NCI-H2107 treated with DMSO at 0.1 percent for 48 hours (cell line): Measurements from ENCODE around the gene ACYP2.
A peak's percentile ranks its signal among the peaks of the same experiment; 100 is the strongest.
"Not testable (repeated sequence)": the region's sequence is repeated elsewhere in the genome, so short reads cannot be mapped to it uniquely, and the experiment has no call there.

Source experiments
- DNase-seq: peaks from one replicate; lab custom pipeline; 2025; ENCODE audit not compliant: unreplicated experiment; lab: John Stamatoyannopoulos, UW

ACYP2 gene

DNA sequence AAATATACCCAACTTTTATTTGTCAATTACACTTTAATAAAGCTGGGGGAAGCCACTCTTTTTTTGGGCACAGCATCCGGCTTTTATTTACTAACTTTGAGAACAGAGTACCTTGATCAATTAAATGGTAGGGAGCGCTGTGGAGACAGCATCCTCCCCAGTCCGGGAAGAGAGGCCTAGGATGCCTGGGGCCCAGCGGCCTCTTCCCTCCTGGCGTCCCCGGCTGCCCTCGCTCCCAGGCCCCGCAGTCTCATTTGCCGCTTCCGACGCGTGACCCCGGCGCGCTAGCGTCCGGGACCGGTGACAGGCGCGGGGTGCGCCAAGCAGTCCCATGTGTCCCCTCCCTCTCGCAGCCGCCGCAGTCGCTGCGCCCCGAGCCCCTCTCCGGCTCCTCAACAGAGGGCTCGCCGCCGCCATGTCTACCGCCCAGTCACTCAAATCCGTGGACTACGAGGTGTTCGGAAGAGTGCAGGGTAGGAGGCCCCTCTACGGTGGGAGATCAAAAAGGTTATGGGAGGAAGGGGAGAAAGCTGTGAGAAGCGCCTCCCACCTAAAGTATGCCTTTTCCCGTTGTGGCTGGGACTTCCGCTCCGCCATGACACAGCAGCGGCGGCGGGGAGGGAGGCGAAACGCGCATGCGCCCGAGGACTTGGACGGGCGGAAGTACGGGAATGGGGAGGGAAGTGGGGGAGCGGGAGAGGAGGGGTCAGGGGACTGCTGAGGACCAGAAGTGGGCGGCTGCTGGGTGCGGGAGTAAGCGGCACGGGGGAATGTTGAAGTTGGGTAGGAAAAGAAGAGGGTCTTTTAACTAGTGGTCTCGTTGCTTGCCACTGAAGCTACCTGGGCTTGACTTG is at the start of gene ACYP2:
Gene ACYP2, plus strand, starts transcription at position 332 of the 854 bp plus-strand sequence.
- DNase-seq, result peak; percentile 92

DNA sequence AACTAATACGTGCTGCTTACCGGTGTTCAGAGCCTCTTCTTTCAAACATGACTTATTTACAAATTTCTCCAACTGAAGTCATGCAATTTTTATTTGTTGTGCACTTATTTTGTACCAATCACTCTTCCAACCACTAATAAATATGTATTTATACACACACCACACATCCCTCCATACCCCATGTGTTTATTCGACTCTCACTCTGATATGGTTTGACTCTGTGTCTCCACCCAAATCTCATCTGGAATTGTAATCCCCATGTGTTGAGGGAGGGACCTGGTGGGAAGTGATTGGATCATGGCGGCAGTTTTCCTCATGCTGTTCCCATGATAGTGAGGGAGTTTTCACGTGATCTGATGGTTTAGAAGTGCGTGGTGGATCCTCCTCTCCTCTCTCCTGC is 49.5 kb upstream of the ACYP2 start:
- DNase-seq, result no peak

DNA sequence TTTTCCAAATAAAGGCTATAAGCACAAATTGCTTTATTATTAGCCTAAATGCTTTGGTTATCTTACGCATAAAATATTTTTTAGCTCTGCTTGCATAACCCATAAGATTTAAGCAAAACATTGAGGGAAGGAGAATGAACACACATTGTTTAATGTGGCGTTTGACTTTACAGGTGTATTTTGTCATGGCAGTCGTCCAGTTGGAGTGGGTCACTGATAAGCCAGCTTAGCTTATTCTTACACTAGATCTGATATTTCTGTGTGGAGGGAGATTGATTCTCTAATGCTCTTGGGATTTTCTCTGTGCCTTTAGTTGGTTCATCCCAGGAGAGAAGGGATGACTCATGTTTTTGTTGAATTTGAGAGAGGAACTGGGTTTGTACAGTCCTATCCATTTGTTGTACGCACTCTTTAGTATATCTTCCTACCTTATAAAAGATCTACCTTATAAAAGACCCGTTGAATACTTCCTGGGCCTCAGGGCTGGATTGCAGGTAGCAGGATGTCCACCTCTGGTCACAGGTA is 47.5 kb upstream of the ACYP2 start:
- no peak for DNase-seq

DNA sequence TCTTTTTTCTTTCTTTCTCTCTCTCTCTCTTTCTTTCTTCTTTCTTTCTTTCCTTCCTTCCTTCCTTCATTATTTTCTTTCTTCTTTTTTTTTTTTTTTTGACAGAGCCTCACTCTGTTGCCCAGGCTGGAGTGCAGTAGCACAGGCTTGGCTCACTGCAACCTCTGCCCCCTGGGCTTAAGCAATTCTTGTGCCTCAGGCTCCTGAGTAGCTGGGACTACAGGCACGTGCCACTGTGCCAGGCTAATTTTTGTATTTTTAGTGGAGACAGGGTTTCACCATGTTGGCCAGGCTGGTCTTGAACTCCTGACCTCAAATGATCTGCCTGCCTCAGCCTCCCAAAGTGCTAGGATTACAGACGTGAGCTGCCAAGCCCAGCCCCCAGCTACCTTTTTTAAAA is 42.9 kb upstream of the ACYP2 start:
- not testable (repeated sequence) for DNase-seq

DNA sequence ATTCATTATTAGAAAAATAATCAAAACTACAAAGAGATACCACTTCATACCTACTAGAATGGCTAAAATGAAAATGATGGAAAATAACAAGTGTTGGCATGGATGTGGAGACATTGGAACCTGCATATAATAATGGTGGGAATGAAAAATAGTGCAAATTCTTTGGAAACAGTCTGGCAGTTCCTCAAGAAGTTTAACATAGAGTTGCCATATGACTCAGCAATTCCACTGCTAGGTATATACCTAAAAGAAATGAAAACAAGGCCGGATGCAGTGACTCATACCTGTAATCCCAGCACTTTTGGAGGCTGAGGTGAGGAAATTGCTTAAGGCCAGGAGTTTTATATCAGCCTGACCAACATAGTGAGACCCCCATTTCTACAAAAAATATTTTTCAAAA is 41.6 kb upstream of the ACYP2 start:
- DNase-seq, result no peak

DNA sequence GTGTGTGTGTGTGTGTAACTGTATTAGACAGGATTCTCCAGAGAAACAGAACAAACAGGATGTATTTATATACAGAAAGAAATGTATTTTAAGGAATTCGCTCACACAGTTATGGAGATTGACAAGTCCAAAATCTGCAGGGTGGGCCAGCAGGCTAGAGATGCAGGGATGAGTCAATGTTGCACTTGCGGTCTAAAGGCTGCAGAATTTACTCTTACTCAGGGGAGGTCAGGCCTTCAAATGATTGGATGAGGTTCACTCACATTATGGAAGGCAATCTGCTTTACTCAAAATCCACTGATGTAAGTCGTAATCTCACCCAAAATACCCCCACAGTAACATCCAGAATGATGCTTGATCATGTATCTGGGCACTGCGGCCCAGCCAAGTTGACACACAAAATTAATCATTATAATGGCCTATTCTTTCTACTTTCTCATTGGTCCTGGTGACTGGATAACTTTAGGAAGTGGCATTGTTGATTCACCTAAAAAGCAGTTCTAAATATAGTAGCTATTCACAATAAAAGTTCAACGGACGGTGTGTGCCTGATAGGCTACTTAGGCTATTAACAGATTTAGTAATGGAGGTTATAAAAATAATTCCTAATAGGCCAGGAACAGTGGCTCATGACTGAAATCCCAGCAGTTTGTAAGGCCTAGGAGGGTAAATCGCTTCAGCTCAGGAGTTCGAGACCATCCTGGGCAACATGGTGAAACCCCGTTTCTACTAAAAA is 40.6 kb upstream of the ACYP2 start:
- no peak for DNase-seq

DNA sequence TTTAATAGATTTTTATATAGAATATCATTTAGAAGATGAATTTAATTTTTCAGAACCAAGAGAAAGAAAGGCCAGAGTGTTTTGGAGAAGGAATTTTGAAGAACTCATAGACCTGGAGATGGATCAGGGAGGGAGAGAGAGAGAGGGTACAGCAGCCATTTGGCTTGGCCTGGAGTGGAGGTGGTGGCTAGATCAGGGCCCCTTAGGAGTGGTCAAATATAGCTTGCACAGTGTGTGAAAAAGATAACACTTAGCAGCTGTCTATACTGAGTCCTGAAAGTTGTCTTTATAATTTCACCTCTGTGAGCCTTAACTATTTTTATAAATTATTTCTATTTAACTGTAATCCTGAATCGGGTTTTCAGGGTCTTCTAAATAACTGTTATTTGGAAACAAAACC is 38.8 kb upstream of the ACYP2 start:
- no peak for DNase-seq

DNA sequence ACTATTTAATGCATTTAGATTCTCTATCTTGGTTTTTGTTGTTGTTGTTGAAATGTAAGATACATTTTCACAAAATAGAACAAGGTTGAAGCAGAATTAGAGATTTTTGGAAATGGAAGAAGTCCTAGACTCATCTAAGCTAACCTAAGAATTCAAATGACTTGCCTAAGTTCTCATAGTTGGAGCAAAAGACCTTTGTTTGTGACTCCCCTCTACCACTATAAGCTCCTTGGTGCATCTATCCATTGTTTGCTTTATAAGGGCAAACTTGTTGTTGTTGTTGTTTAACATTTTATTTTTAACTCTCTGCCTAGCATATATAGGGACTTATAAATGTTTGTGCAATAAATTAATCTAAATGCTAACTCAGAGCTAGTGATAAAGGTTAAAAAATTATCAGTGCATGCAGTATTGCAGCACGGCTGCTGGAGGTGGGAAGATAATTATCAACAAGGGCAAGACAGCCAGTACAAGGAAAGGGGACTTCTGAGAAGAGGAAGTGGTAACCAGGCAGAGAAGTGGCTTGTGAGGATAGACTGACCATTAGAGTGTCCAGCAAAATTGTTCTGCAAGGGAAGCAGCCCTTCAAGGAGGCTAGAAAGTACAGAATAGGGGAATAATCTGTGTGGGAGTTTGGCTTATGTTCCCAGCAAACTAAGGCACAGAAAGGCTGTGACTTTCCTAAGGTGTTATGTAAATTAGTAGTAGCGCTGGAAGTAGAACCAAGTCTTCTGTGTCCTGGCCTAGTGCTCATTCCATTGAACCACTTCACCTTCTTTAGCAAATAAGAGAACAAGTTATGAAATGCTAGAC is 38.1 kb upstream of the ACYP2 start:
- DNase-seq, result no peak

DNA sequence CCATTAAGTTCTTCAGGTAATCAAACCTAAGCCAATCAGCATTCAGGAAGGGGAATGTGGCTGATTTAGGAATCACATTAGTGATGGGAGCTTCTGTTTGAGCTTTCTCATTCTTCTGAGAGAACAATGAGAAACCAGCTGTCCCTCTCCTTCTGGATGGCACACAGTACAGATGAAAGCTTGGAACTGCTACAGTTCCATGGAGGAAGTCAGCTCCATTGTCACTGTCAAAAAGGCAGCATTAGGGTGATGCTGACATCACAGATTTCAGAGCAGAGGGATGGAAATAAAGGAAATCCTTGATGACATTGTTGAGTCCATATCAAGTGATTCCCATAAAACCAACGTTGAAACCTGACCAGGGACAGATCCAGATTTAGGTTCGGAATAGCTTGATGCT is 36.1 kb upstream of the ACYP2 start:
- DNase-seq, result no peak

DNA sequence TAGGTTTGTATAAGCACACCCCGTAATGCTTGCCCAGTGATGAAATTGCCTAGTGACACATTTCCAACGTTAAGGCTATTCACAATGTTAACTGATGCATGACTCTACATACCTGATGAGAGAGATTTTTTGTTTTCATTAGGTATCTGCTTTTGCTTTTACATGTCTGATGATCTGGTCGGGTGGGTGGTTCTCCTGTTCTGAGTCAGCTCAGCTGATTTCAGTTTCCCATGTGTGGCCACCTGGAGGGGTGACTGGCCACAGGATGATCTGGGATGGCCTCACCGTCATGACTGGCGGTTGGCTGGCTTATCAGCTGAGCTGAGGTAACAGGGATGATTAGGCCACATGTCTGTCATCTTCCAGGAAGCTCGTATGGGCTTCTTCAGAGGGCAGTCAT is 33.8 kb upstream of the ACYP2 start:
- DNase-seq, result no peak

DNA sequence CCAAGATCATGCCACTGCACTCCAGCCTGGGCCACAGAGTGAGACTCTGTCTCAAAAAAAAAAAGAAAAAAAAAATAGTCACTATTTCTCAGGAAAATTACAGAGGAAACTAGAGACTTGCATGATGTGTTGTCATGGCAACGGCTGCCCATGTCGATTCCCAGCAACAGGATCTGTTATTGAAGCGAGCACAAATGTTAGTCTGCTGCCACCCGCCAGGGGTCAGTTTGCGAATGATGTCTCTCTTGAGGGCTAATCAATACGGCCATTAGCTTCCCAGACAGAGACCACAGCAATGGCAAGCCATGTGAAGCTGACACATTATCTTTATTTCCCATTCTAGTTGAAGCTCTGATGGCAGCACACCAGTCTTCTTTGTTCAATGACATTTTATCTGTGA is 32.4 kb upstream of the ACYP2 start:
- no peak for DNase-seq

DNA sequence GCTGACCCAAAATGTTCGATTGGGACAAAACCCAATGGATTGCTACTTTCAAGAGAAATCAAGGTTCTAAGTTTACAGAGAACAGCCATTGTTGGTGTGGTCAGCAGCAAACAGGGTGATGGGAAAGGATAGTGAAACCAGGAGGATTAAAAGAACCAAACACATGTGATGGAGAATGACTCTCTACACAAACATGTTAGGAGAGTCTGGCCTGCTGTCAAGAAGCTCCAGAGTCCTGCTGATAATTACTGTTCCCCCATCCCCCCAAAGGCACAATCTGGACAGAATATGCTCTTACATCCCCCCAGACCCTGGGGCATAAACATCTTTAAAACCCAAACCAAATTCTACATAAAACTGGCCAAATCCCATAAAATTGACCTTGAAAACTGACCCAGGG is 32.0 kb upstream of the ACYP2 start:
- no peak for DNase-seq

DNA sequence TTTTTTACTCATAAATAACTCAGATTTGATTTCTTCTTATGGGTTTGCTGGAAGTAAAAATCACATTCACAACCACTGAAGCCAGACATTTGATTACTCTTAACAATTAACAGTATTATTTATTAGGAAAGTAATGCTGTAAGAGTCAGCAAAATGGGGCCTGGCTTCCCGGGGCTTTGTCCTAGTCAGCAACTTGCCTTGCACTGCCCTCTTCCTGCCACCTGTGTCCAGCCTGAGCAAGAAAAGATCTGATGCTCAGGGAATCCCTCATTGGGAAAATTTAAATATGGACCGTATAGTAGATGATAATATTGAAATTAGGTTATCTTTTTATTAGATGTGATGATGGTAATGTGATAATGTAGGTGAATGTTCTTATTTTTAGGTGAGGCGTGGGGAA is 30.8 kb upstream of the ACYP2 start:
- DNase-seq, result no peak

DNA sequence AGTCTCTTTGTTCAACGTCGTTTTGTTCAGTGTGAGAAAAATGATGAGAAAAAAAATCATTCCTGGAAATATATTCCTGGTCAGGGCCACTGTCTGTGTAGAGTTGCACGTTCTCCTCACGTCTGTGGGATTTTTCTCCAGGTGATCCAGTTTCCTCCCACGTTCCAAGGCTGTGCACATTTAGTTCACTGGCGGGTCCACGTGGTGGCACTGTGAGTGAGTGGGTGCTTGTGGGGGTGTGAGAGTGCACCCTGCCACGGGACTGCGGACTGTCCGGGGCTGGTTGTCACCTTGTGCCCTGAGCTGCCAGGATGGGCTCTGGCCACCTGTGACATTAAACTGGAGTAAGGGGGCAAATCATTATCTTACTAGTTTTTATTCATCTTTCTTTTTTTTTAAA is 30.3 kb upstream of the ACYP2 start:
- no peak for DNase-seq

DNA sequence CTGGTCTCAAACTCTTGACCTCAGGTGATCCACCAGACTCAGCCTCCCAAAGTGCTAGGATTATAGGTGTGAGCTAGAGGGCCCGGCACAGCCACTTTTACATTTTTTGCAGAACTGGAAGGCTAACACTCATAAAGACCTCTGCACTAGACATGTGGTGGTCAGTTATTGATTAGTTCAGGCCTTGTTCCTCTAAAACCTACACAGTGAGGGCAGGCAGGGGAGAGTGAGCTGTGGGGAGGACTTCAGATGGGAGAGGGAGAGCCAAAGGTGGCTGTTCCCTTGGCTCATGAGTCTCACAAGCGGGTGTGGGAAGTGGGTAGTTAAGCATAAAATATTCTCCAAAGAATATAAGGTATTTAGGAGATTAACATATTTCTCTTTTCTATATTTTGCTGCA is 29.3 kb upstream of the ACYP2 start:
- DNase-seq, result no peak

DNA sequence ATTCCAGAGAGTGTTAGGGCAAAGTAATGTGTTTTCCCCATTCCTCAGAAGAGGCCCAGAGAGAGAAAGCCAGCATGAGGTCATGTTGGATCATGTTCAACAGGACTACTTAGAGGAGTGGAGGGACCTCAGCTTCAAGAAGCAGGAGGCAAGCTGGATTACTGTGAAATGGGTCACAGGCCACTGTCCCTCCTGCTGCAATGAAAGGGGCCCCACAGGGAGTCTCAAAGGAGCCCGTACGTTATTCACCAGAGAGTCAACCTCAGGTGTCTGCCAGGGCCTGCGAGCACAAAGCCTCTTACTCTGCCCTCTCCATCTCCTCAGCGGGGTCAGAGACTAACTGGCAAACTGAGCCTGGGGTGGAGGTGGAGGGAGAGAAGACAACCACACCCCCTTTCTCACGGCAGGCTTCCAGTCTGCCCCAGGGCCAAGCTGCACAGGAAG is 27.2 kb upstream of the ACYP2 start:
- DNase-seq, result no peak

DNA sequence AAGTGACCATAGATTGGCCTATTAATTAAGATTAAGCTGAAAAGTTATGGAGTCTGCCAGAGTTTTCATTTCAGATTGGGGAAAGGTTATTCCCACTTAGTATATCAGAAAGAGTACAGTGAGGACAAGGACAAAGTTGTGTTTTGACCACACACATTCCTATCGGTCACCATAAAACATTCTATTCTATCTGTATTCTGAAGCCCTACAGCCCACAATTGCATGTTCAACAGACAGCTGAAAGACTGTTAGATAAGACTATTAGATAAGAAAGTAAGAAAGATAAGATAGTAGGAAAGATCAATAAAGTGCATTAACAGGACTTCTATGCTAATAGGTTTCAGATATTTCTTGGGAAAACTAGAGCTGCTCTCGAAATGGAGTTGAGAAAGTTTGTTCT is 26.7 kb upstream of the ACYP2 start:
- no peak for DNase-seq

DNA sequence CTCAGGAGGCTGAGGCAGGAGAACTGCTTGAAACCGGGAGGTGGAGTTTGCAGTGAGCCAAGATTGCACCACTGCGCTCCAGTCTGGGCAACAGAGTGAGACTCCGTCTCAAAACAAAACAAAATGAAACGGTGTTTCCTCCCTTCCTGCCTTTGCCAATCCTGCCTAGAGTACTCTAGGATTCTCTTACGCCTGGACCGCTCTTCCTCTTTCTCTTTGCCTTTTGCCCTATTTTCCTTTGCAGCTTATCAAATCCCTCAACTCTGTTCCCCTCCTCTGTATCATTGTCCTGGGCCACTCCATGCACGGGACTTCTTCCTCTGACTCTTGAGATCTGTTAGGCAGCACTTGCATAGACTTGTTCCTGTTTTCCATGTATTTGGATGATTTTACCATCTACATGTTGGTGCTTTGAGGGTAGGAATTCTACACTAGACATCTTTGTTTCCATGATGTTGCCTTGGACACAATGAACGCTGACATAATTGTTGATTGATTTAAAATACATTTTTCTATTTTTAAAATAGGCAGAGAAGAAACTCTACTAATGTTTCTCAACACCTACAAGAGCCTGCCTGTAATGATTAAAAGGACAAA is 24.8 kb upstream of the ACYP2 start:
- no peak for DNase-seq

DNA sequence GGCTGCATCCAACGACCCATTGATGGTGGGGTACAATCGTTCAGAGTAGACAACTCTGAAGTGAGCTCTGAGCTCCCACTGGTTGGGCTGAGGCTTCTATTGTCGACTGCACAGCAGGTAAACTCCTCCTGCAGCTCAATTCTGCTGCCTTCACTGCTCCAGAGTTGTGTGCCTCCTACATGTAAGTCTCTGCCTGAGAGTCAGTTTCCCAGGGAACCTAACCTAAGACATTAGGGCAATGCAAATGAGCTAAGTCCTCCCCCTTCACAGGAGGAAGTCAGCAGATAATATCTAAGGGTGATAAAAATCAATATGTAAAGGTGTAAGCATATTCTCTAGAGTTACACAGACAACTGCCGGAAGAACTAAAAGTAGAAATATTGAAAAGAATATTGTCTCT is 22.5 kb upstream of the ACYP2 start:
- no peak for DNase-seq

DNA sequence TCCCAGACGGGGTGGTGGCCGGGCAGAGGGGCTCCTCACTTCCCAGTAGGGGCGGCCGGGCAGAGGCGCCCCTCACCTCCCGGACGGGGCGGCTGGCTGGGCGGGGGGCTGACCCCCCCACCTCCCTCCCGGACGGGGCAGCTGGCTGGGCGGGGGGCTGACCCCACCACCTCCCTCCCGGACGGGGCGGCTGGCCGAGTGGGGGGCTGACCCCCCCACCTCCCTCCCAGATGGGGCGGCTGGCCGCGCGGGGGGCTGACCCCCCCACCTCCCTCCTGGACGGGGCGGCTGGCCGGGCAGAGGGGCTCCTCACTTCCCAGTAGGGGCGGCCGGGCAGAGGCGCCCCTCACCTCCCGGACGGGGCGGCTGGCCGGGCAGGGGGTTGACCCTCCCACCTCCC is 20.0 kb upstream of the ACYP2 start:
- not testable (repeated sequence) for DNase-seq

DNA sequence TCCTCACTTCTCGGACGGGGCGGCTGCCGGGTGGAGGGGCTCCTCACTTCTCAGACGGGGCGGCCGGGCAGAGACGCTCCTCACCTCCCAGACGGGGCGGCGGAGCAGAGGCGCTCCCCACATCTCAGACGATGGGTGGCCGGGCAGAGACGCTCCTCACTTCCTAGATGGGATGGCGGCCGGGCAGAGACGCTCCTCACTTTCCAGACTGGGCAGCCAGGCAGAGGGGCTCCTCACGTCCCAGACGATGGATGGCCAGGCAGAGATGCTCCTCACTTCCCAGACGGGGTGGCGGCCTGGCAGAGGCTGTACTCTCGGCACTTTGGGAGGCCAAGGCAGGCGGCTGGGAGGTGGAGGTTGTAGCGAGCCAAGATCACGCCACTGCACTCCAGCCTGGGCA is 19.3 kb upstream of the ACYP2 start:
- not testable (repeated sequence) for DNase-seq
